K562 (cell line): ENCODE measurements around the gene EPS8. TPM values are rescaled to one million over a fixed set of nuclear protein-coding genes. Genes with fewer than 3 reads are reported as not detected.

Experiments used
- ATAC-seq: fragments of 200-7000 bp; cut with Tn5 transposase; 3 replicates; pipeline ENCODE4 v1.9.1; 2020; ENCODE audit warnings: moderate library complexity
- BruUV-seq: library from RNA; stranded (reverse); fragments of 400-500 nt; replicated peaks from 2 replicates; lab custom pipeline; 2021; lab: Mats Ljungman, UMichigan
- CTCF ChIA-PET: fragments of 300-600 bp; formaldehyde crosslinking; extraction: SDS; loops from one replicate; lab custom pipeline; 2021; ENCODE audit warnings: low intra/inter-chr PET ratio; lab: Yijun Ruan, JAX
- POLR2A ChIA-PET: fragments of 300-600, 350-650 bp; sonication (Branson Sonifier 250); formaldehyde crosslinking; extraction: SDS; loops from one replicate; lab custom pipeline; 2021; ENCODE audit warnings: antibody characterized with exemption, inconsistent platforms; lab: Yijun Ruan, JAX
- DNase-seq, 4 experiments: peaks; one replicate each; pipeline versions ENCODE4 v3.0.0 to v3.0.0-alpha.2; 2011 to 2018; ENCODE audit warnings: low spot score in 3 of 4, mixed read lengths in 3 of 4; ENCODE audit errors: extremely low read depth in 1 of 4
- FAIRE-seq: peaks from 2 replicates; lab custom pipeline; 2011; peaks lifted over from hg19 to GRCh38; lab: Jason Lieb, UNC
- H2AFZ ChIP-seq: 2 replicates; pipeline ENCODE4 v1.6.0; 2011; ENCODE audit warnings: low read depth, low read length, control low read depth, inconsistent platforms
- H3K27ac ChIP-seq: fragments of 200-600 bp; 3 replicates; pipeline ENCODE4 v1.8.0; 2011; ENCODE audit warnings: low read depth, mild to moderate bottlenecking, control low read depth, inconsistent platforms, low read length, moderate library complexity, mixed read lengths; ENCODE audit errors: extremely low read depth
- H3K27me3 ChIP-seq, 2 experiments: fragments of 300-600 bp in 1 of 2; 2 replicates in 1 of 2; 3 replicates in 1 of 2; pipeline versions ENCODE4 v1.6.0 to v1.8.0; 2011; ENCODE audit warnings: inconsistent platforms in 2 of 2, low read length in 2 of 2, mild to moderate bottlenecking in 1 of 2, mixed read lengths in 1 of 2, moderate library complexity in 1 of 2; ENCODE audit not compliant: control insufficient read depth in 2 of 2, insufficient read depth in 2 of 2
- H3K36me3 ChIP-seq: fragments of 300-600 bp; 3 replicates; pipeline ENCODE4 v1.8.0; 2011; ENCODE audit warnings: mild to moderate bottlenecking, low read length, inconsistent platforms; ENCODE audit not compliant: control insufficient read depth, insufficient read depth
- H3K4me1 ChIP-seq, 2 experiments: fragments of 200-600 bp in 1 of 2; replicated peaks in 1 of 2; 2 replicates in 1 of 2; 3 replicates in 1 of 2; pipeline versions ENCODE4 v1.5.1 to v1.8.0; 2011; ENCODE audit warnings: inconsistent platforms in 2 of 2, low read length in 2 of 2, mild to moderate bottlenecking in 1 of 2, mixed read lengths in 1 of 2, moderate library complexity in 1 of 2; ENCODE audit not compliant: control insufficient read depth in 2 of 2, insufficient read depth in 2 of 2
- H3K4me2 ChIP-seq: 2 replicates; pipeline ENCODE4 v1.6.1; 2011; ENCODE audit warnings: low read length, control low read depth, inconsistent platforms, mixed read lengths; ENCODE audit not compliant: insufficient read depth
- H3K4me3 ChIP-seq: fragments of 200-600 bp; sonication (generic), shearing (Covaris generic); 2 replicates; pipeline ENCODE4 v1.5.1; 2016; ENCODE audit warnings: control low read depth, inconsistent platforms
- H3K79me2 ChIP-seq: fragments of 200-600 bp; 3 replicates; pipeline ENCODE4 v1.8.0; 2011; ENCODE audit warnings: low read length, inconsistent platforms; ENCODE audit not compliant: control insufficient read depth, insufficient read depth
- H3K9ac ChIP-seq, 2 experiments: 2 replicates each; pipeline versions ENCODE4 v1.6.0 to v1.6.1; 2011; ENCODE audit warnings: low read depth in 2 of 2, low read length in 2 of 2, control low read depth in 1 of 2, inconsistent platforms in 1 of 2, mild to moderate bottlenecking in 1 of 2, mixed read lengths in 1 of 2; ENCODE audit not compliant: insufficient read depth in 1 of 2
- H3K9me1 ChIP-seq: one replicate; pipeline ENCODE4 v1.6.0; 2011; ENCODE audit warnings: inconsistent platforms, mild to moderate bottlenecking, low read length, moderate library complexity; ENCODE audit not compliant: control insufficient read depth, insufficient read depth
- H3K9me3 ChIP-seq: replicated peaks from 2 replicates; pipeline ENCODE4 v1.5.1; 2011; ENCODE audit warnings: low read depth, low read length, inconsistent platforms; ENCODE audit not compliant: control insufficient read depth, insufficient read depth
- H4K20me1 ChIP-seq: replicated peaks from 2 replicates; pipeline ENCODE4 v1.6.1; 2011; ENCODE audit warnings: low read length, inconsistent platforms, mixed read lengths; ENCODE audit not compliant: control insufficient read depth, insufficient read depth
- ILK ChIP-seq: fragments of 450-650 bp; IDR thresholded peaks from 2 replicates; pipeline ENCODE4 v1.6.1; 2016; ENCODE audit warnings: missing genetic modification characterization, low read depth, mild to moderate bottlenecking, missing compliant biosample characterization, moderate library complexity, borderline replicate concordance
- KDM4B ChIP-seq, 2 experiments: fragments of 450-650 bp in 1 of 2; sonication (generic) in 1 of 2; IDR thresholded peaks; 2 replicates each; pipeline ENCODE4 v1.6.1; 2016 to 2017; ENCODE audit warnings: borderline replicate concordance in 2 of 2, antibody characterized with exemption in 1 of 2, low read depth in 1 of 2, mild to moderate bottlenecking in 1 of 2
- NFYB ChIP-seq: IDR thresholded peaks from 2 replicates; pipeline ENCODE4 v1.6.1; 2011; ENCODE audit warnings: mild to moderate bottlenecking, moderate library complexity; ENCODE audit not compliant: insufficient read length; ENCODE audit errors: extremely low read depth
- ZKSCAN3 ChIP-seq: fragments of 250-450 bp; sonication (Bioruptor Pico); IDR thresholded peaks from 2 replicates; pipeline ENCODE4 v1.4.0; 2020
- WGBS: fragments of 100-300 bp; shearing (Covaris generic); methylation state at CpG from one replicate; pipeline ENCODE4 v1.1.6; 2016; ENCODE audit warnings: low coverage, mixed read lengths; ENCODE audit not compliant: insufficient coverage; ENCODE audit errors: missing lambda C conversion rate; 5-methylcytosine and 5-hydroxymethylcytosine counted together
- in situ Hi-C: fragments of 300-500 bp; cut with MboI; formaldehyde crosslinking; loops from 4 replicates; pipeline ENCODE4 v1.15.0; 2018; ENCODE audit warnings: inconsistent platforms, mixed read lengths
- intact Hi-C: fragments of 100-400 bp; cut with micrococcal nuclease; formaldehyde crosslinking; loops from 2 replicates; pipeline ENCODE4 v1.14.2; 2022
- polyA plus RNA-seq, 8 experiments: library from polyadenylated mRNA; depleted of rRNA in 4 of 8; stranded (reverse) in 5 of 8; unstranded in 3 of 8; fragments of >200 nt; fragmentation: Nextera tagmentation in 2 of 8; fragmentation: Illumina TruSeq in 1 of 8; extraction: Ambion mirVana in 2 of 8; extraction: Trizol in 1 of 8; gene quantifications; 2 replicates each; pipeline versions ENCODE4 v1.2.1 to v1.2.3, GENCODE V29; 2011 to 2014; ENCODE audit warnings: inconsistent platforms in 1 of 8, missing spikeins in 1 of 8
- total RNA-seq, 7 experiments: library from RNA; depleted of rRNA in 6 of 7; stranded (reverse); fragments of >200 nt in 6 of 7; fragmentation: Illumina TruSeq in 2 of 7; extraction: Trizol in 2 of 7; gene quantifications; 2 replicates each; pipeline versions ENCODE4 v1.2.1 to v1.2.3, GENCODE V29; 2011 to 2021; ENCODE audit warnings: low replicate concordance in 1 of 7
- TF ChIP-seq, protein P1 (sequence below): fragments of 200-800 bp; sonication (Bioruptor generic); IDR thresholded peaks from 2 replicates; pipeline ENCODE4 v1.6.1; 2017; ENCODE audit warnings: missing genetic modification characterization, missing compliant biosample characterization
- TF ChIP-seq, protein P2 (sequence below): sonication (generic); formaldehyde crosslinking; IDR thresholded peaks from 2 replicates; pipeline ENCODE4 v1.8.1; 2022; ENCODE audit warnings: missing genetic modification reagents

The EPS8 gene
- total and polyA plus RNA-seq, 9 of the 15 experiments (the other 6 are each of a cell fraction or from before 2014, with no cell fraction given) = 0.10 to 1.9 (median 0.33) TPM

DNA sequence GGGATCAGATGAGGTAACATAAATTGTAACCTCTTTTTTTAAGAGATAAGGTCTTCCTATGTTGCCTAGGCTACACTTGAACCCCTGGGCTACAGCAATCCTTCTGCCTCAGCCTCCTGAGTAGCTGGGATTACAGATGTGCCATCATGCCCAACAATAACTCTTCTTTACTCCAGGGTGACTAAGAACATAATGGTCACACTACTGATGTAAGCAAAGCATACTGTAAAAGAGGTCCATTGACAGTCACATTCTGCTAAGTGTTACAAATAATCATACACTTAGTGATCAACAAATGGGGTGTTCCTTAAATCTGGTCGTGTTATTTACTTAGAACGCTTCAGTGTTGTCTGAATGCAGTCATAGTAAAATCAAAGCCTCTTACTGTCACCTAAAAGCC is 68.9 kb downstream of the EPS8 start:
- WGBS = 0% methylated on average over 2 of the region's 2 CpGs
- FAIRE-seq (no peak), ATAC-seq (no peak), DNase-seq (no peak)
- Histone ChIP-seq H3K27me3 (no peaks in the 10 kb centered on the region), H3K4me3 (no peak overlapping the region), H3K4me1 (no peaks in the 10 kb centered on the region), H4K20me1 (no peaks in the 10 kb centered on the region), H3K9me3 (no peaks in the 10 kb centered on the region), H2AFZ (no peak overlapping the region), H3K9ac (no peak overlapping the region), H3K79me2 (no peaks in the 10 kb centered on the region), H3K9me1 (no peaks in the 10 kb centered on the region), H3K36me3 (no peaks in the 10 kb centered on the region), H3K27ac (no peak overlapping the region), H3K4me2 (no peak overlapping the region)
- TF ChIP-seq NFYB (no peak), KDM4B (IDR thresholded peaks at IDR 0.05; ENCODE audit: borderline replicate concordance in 2 of 2, low read depth in 1 of 2) (no peak), ILK (no peak), ZKSCAN3 (CRISPR knock-in tag) (no peak)
- TF ChIP-seq, protein P1, sequence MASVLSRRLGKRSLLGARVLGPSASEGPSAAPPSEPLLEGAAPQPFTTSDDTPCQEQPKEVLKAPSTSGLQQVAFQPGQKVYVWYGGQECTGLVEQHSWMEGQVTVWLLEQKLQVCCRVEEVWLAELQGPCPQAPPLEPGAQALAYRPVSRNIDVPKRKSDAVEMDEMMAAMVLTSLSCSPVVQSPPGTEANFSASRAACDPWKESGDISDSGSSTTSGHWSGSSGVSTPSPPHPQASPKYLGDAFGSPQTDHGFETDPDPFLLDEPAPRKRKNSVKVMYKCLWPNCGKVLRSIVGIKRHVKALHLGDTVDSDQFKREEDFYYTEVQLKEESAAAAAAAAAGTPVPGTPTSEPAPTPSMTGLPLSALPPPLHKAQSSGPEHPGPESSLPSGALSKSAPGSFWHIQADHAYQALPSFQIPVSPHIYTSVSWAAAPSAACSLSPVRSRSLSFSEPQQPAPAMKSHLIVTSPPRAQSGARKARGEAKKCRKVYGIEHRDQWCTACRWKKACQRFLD (CRISPR knock-in tag) = no peak
- TF ChIP-seq, protein P2, sequence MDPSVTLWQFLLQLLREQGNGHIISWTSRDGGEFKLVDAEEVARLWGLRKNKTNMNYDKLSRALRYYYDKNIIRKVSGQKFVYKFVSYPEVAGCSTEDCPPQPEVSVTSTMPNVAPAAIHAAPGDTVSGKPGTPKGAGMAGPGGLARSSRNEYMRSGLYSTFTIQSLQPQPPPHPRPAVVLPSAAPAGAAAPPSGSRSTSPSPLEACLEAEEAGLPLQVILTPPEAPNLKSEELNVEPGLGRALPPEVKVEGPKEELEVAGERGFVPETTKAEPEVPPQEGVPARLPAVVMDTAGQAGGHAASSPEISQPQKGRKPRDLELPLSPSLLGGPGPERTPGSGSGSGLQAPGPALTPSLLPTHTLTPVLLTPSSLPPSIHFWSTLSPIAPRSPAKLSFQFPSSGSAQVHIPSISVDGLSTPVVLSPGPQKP (CRISPR knock-in tag) = no peak
- ChIA-PET CTCF (no interaction called here), POLR2A (no interaction called here)
- intact Hi-C loops (no loop called here), in situ Hi-C loops (no loop called here)
- BruUV-seq = no TSS peak
